K562 treated with DMSO at 1 percent for 4 hours (cell line): ENCODE results near the gene DUOX1. TPM values are rescaled to one million over a fixed set of nuclear protein-coding genes. Genes with fewer than 3 reads are reported as not detected.

Experiments
- total RNA-seq: library from RNA; unstranded; fragments of 300-600 nt; gene quantifications from 2 replicates; pipeline ENCODE4 v1.2.3, GENCODE V29; 2022; ENCODE audit not compliant: insufficient read depth

DUOX1 gene
- total RNA-seq = 0.52 TPM in 1 of 2 replicates, not detected in the other

GRCh38 chr15:45129651-45130129 is at the start of gene DUOX1, which contains the start of gene DUOXA1:
TSS of gene DUOX1 (plus strand) at chr15:45129994. CDS start at chr15:45131967, 1,973 bp downstream.
TSS of gene DUOXA1 (minus strand) at chr15:45129879. CDS start at chr15:45123014, 6,865 bp downstream.

GRCh38 chr15:45114076-45114750 is 15.6 kb upstream of the DUOX1 start, which contains the start of the genes DUOX2 and DUOXA2:
TSS of gene DUOX2 (minus strand) at chr15:45114172. CDS start at chr15:45113411, 761 bp downstream.
TSS of gene DUOXA2 (plus strand) at chr15:45114326. CDS start at chr15:45114606, 280 bp downstream.

GRCh38 chr15:45187894-45188830 is 58.4 kb downstream of the DUOX1 start, which contains the start of gene SHF:
TSS of gene SHF (minus strand) at chr15:45187966. CDS start at chr15:45187951, 15 bp downstream.

Other genes starting within 250 kb of the DUOX1 start
- gene TERB2, start 173.3 kb upstream of the DUOX1 start, total RNA-seq = not detected in 2 replicates
- gene SORD, start 106.8 kb upstream of the DUOX1 start, total RNA-seq = 25.6 and 44.8 TPM in 2 replicates
- not detected in 2 replicates for gene DUOX2, start 15.8 kb upstream of the DUOX1 start, total RNA-seq
- gene DUOXA2, start 15.7 kb upstream of the DUOX1 start, total RNA-seq = not detected in 2 replicates
- not detected in 2 replicates for gene DUOXA1, start 115 bp upstream of the DUOX1 start, total RNA-seq
- 1.5 and 2.2 TPM in 2 replicates for gene SHF, start 58.0 kb downstream of the DUOX1 start, total RNA-seq
- not detected in 2 replicates for gene SLC28A2, start 122.2 kb downstream of the DUOX1 start, total RNA-seq
- gene GATM, start 248.6 kb downstream of the DUOX1 start, total RNA-seq = 2.4 TPM in 1 of 2 replicates, not detected in the other